ENCODE results near the gene SV2C. TPM values are rescaled to one million over a fixed set of nuclear protein-coding genes. Genes with fewer than 3 reads are reported as not detected.

Gene SV2C
- total RNA-seq, 1 donor from 2014 or later: not detected

- no peak overlapping the region for H3K4me3 ChIP-seq (ENCODE audit: low read depth, low read length)
- no peaks in the 10 kb centered on the region for H3K36me3 ChIP-seq (ENCODE audit: control insufficient read depth, insufficient read depth, low read length)
- no peak for DNase-seq (ENCODE audit: low read depth)
- no peaks in the 10 kb centered on the region for H3K27me3 ChIP-seq (ENCODE audit: control insufficient read depth, insufficient read depth, low read length)
- no peak for TF ChIP-seq CTCF (IDR thresholded peaks at IDR 0.05; ENCODE audit: insufficient read depth, low read length, severe bottlenecking)
- FAIRE-seq: no peak
Observed at GRCh38 chr5:76152161-76152560, 69.0 kb downstream of the SV2C start.

- Histone ChIP-seq H3K4me3 (ENCODE audit: low read depth, low read length) (no peak overlapping the region), H3K36me3 (ENCODE audit: control insufficient read depth, insufficient read depth, low read length) (no peaks in the 10 kb centered on the region), H3K27me3 (ENCODE audit: control insufficient read depth, insufficient read depth, low read length) (no peaks in the 10 kb centered on the region)
- TF ChIP-seq CTCF (IDR thresholded peaks at IDR 0.05; ENCODE audit: insufficient read depth, low read length, severe bottlenecking): no peak
- FAIRE-seq: no peak
- no peak for DNase-seq (ENCODE audit: low read depth)
Observed at GRCh38 chr5:76152700-76153099, 69.5 kb downstream of the SV2C start.

- no peak for DNase-seq (ENCODE audit: low read depth)
Observed at GRCh38 chr5:76153271-76153670, 70.1 kb downstream of the SV2C start.

GRCh38 chr5:76154009-76154690 lies 71.0 kb downstream of the SV2C start:
- Histone ChIP-seq H3K36me3 (ENCODE audit: control insufficient read depth, insufficient read depth, low read length) (no peaks in the 10 kb centered on the region), H3K4me3 (ENCODE audit: low read depth, low read length) (no peak overlapping the region), H3K27me3 (ENCODE audit: control insufficient read depth, insufficient read depth, low read length) (no peaks in the 10 kb centered on the region)
- FAIRE-seq: no peak
- TF ChIP-seq CTCF (IDR thresholded peaks at IDR 0.05; ENCODE audit: insufficient read depth, low read length, severe bottlenecking): no peak
- no peak for DNase-seq (ENCODE audit: low read depth)

More at GRCh38 chr5:76153271-76153670, 70.1 kb downstream of the SV2C start:
- Histone ChIP-seq H3K36me3 (ENCODE audit: control insufficient read depth, insufficient read depth, low read length) (no peaks in the 10 kb centered on the region), H3K27me3 (ENCODE audit: control insufficient read depth, insufficient read depth, low read length) (no peaks in the 10 kb centered on the region), H3K4me3 (ENCODE audit: low read depth, low read length) (no peak overlapping the region)
- TF ChIP-seq CTCF (IDR thresholded peaks at IDR 0.05; ENCODE audit: insufficient read depth, low read length, severe bottlenecking): no peak
- no peak for FAIRE-seq

- no peak for TF ChIP-seq CTCF (IDR thresholded peaks at IDR 0.05; ENCODE audit: insufficient read depth, low read length, severe bottlenecking)
- DNase-seq (ENCODE audit: low read depth) (no peak), FAIRE-seq (no peak)
- no peaks in the 10 kb centered on the region for H3K36me3 ChIP-seq (ENCODE audit: control insufficient read depth, insufficient read depth, low read length)
- no peaks in the 10 kb centered on the region for H3K27me3 ChIP-seq (ENCODE audit: control insufficient read depth, insufficient read depth, low read length)
- H3K4me3 ChIP-seq (ENCODE audit: low read depth, low read length): no peak overlapping the region
Observed at GRCh38 chr5:76155536-76155935, 72.4 kb downstream of the SV2C start.

- TF ChIP-seq CTCF (IDR thresholded peaks at IDR 0.05; ENCODE audit: insufficient read depth, low read length, severe bottlenecking): no peak
- FAIRE-seq: no peak
- H3K36me3 ChIP-seq (ENCODE audit: control insufficient read depth, insufficient read depth, low read length): no peaks in the 10 kb centered on the region
Observed at GRCh38 chr5:76162335-76162734, 79.2 kb downstream of the SV2C start.

More at GRCh38 chr5:76162335-76162734, 79.2 kb downstream of the SV2C start:
- no peak overlapping the region for H3K4me3 ChIP-seq (ENCODE audit: low read depth, low read length)
- DNase-seq (ENCODE audit: low read depth): no peak
- H3K27me3 ChIP-seq (ENCODE audit: control insufficient read depth, insufficient read depth, low read length): no peaks in the 10 kb centered on the region

All from bronchial epithelial cell (primary cell).